Measurements from ENCODE around the gene BMP2K.
"Not testable (repeated sequence)": the region's sequence is repeated elsewhere in the genome, so short reads cannot be mapped to it uniquely, and the experiment has no call there.

BMP2K gene

DNA sequence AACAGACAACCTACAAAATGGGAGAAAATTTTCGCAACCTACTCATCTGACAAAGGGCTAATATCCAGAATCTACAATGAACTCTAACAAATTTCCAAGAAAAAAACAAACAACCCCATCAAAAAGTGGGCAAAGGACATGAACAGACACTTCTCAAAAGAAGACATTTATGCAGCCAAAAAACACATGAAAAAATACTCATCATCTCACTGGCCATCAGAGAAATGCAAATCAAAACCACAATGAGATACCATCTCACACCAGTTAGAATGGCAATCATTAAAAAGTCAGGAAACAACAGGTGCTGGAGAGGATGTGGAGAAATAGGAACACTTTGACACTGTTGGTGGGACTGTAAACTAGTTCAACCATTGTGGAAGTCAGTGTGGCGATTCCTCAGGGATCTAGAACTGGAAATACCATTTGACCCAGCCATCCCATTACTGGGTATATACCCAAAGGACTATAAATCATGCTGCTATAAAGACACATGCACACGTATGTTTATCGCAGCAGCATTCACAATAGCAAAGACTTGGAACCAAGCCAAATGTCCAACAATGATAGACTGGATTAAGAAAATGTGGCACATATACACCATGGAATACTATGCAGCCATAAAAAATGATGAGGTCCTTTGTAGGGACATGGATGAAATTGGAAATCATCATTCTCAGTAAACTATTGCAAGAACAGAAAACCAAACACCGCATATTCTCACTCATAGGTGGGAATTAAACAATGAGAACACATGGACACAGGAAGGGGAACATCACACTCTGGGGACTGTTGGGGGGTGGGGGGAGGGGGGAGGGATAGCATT is 19.7 kb downstream of the BMP2K start:
- DNase-seq: not testable (repeated sequence)

DNA sequence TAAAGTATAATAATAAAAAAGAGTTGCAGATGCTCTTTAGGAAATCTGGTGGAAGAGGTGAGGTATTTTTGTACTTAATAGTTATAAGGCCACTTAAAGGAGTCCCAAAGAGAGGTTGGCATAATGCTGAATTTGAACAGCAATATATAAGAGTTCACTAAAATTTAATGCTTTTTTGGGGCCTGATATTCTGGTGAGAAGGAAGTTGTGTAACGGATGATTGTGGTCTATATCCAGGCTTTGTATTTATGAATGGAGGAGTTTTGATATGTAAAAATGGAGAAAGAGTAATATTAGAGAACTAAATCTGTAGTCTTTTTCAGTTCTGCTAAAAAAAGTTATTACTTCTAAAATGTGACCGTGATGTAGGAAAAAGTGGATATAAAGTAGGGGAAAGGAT is 20.4 kb downstream of the BMP2K start:
- DNase-seq: no peak

DNA sequence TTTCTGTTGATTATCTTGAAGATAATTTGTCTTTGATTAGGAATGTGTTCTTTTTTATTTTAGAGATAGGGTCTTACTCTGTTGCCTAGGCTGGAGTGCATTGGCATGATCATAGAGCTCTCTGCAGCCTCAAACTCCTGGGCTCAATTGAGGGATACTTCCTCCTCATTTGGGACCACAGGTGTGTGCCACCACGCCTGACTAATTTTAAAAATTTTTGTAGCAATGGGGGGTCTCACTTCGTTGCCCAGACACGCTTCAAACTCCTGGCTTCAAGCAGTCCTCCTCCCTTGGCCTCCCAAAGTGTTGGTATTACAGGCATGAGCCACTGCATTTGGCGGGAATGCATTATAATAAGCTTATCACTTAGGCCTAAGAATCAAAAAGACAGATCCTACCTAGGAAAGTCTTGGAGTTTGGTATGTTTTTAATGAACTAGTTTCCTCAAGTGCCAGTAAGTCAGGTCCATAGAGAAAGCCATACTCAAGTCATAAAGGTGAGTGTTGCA is 21.7 kb downstream of the BMP2K start:
- DNase-seq: no peak

DNA sequence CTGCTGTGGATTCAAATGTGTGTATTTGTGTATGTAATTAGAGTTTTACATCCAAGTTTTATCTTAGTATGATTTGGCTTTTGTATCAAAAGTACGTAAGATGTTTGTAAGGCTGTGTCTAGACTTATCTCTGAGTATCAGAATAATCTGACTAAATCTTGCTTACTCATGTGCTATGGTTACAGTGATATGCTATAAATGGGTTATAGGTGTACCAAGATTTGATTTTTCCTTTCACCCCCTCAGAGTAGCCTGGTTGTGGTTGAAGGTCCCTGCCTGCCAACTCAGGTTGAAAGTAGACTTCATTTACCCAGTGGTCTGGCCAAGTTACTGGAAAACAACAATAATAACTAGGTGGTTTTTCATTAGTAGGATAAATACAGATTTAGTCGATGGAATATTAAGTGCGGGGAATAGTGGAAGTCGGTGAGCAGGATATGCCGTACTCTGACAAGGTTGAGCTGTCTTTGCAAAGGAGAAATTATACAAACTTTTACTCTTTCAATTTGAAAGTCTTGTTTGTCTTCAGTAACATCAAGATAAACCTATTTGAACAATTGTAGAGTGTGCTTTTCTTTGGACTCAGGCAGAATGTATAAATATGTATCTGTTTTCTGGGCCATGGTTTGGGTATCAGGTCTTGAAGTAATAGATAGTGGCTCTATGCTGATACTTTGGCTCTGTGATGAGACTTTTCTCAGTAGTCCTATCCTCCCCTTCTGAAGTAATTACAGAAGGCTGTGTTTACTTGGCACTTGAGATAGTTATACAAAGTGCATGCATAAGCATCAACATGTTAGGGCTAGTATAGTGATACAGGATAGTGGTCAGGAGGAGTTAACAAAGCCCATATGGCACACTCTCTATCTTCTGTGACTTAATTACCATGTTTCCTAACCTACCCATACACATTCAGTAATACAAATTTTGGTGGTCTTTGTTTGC is 23.7 kb downstream of the BMP2K start:
- no peak for DNase-seq

DNA sequence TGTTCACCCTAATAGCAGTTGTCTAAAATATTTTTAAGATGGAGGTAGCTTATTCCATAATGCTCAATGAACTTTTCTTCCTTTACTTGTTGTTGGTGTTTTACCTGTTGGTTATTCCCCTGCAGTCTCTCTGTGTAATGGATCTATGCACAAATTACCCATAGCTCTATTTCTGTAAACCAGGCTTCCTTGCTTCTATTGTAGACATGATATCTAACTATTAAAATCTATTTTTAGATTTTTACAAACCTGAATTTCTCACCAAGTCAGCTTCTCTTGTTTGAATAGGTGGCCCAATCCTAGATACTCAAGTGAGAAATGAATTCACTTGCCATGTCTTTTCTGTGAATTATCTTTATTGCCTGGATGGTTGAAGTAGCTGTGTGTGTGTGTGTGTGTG is 24.8 kb downstream of the BMP2K start:
- DNase-seq: no peak

DNA sequence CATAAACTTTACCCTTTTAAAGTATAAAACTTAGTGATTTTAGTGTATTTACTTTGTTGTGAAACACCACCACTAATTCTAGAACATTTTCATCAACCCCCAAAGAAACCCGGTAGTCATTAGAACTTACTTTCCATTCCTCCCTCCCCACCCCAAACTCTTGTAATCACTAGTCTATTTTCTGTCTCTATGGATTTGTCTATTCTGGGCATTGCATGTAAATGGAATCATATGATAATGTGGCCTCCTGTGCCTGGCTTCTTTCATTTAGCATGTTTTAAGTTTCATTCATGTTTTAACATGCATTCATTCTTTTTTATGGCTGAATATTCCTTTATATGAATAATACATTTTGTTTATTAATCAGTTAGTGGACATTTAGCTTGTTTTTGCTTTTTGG is 27.8 kb downstream of the BMP2K start:
- no peak for DNase-seq

DNA sequence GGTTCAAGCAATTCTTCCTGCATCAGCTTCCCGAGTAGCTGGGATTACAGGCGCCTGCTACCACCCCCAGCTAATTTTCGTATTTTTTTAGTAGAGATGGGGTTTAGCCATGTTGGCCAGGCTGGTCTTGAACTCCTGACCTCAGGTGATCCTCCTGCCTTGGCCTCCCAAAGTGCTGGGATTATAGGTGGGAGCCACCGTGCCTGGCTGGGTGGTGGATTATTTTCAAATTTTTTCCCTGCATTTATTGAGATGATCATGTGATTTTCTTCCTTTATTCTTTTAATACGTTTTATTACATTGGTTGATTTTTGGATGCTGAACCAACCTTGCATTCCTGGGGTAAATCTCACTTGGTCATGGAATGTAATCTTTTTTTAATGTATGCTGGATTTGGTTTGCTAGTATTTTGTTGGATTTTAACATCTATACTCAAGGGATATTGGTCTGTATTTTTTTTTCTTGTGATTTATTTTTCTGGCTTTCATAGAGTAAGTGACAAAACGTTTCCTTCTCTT is 30.9 kb downstream of the BMP2K start:
- DNase-seq: no peak

DNA sequence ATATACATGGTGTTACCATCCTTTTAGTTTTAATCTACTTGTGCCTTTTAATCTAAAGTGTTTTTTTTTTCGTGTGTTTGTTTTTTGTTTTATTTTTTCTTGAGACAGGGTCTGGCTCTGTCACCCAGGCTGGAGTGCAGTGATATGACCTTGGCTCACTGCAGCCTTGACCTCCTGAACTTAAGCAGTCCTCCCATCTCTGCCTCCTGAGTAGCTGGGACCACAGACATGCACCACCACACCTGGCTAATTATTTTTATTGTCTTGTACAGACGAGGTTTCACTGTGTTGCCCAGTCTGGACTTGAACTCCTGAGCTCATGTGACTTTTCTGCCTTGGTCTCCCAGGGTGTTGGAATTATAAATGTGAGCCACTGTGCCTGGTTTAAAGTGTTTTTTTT is 33.1 kb downstream of the BMP2K start:
- no peak for DNase-seq

DNA sequence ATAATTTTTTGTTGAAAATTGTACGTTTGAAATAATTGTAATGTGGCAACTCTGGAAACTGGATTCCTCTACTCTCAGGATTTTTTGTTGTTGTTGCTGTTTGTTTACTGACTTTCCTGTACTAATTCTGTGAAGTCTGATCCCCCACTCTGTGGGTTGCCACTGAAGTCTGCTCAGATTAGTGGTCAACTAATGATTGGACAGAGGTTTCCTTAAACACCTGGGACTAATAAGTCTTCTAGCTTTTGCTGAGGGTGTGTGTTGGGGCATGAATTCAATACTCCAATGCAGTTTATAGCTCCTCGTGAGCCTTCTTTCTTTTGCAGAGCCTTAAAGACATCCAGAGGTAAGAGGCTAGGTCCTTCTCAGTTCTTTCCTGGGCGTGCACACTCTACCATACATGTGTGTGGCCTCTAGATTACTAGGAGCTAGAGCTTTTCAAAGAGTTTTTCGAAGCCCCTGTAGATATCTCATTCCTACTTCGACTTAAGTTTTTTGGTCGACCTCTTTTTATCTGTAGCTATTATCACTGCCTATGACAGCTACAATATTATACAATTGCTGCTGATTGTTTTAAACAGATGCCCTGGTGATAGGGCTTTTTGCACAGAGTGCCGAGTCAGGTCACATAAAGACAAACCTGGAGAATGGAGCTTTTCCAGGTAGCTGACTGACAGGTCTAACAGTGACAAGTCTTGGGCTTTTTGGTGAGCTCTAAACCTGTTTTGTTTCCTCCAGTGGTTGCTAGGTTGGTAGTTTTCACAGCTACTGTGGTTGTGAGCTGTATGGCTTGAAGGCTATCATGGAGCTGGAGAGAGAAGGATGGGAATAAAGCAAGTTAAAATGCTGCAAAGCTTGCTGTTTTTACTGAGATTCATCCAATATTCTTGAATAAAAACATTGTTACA is 34.0 kb downstream of the BMP2K start:
- DNase-seq: no peak

DNA sequence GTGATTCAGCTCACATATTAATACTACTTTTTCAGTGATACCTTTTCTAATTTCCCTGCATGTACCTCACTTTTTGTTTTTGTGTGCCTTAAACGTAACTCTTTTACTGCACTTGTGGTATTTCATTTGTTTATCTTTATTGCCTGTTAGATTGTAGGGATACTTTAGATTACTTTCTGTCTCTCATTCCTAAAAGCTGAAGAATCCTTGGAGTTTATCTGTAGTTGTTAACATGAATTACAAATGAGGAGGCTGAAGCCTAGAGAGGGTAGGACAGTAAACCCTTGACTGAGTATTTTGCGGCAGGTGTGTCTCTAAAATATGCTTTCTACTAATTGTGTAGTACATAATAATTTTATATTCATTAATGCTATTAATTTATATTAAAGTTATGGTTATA is 34.9 kb downstream of the BMP2K start:
- no peak for DNase-seq

DNA sequence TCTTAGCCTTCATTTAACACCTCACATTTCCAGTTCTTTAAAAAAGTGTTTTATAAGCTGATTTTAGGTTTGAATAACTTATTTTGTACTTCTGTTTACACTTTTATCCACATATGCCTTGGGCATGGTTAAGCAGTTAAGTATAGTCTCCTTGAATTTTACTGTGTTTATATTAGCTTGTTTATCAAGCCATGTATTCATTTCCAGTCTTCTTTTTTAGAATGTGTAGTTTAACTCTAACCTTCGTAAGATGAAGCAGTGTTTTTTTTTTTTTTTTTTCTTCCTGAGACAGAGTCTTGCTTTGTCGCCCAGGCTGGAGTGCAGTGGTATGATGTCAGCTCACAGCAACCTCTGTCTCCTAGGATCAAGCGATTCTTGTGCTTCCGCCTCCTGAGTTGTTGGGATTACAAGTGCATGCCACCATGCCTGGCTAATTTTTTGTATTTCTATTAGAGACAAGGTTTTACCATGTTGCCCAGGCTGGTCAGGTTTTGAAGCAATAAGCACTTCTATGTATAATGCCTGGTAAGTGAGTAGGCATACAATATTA is 42.5 kb downstream of the BMP2K start:
- no peak for DNase-seq

DNA sequence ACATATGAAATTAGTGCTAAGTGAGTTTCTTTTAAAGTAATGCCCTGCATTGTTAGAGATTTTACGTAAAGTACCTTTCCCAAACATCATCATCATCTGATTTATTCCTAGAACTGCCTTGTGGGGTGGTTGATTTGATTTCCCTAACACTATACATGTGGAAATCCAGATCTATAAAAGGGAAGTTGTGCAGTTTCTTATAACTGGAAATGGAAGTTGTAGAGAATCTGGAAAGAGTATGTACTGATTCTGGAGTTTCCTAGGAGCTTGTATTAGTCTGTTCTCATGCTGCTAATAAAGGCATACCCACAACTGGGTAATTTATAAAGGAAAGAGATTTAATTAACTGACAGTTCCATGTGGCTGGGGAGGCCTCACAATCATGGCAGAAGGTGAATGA is 47.9 kb downstream of the BMP2K start:
- DNase-seq: no peak

DNA sequence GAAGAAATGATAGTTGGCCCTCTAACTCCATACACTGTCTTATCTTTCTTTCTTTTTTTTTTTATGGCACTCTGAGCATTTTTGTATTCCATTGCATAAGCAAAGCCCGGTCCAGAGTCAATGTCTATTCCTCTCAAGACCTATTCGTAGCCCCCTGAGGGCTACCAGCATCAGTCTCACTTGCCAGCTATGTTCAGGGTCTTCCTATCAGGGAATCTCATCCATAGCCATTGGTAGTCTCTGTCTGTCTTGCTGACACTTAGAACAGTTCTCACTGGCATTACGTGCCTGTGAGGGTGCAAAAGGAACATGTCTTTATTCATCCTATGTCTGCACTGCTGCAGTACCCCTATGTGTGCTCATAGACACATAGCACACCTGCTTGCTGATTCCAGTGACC is 51.0 kb downstream of the BMP2K start:
- DNase-seq: no peak

DNA sequence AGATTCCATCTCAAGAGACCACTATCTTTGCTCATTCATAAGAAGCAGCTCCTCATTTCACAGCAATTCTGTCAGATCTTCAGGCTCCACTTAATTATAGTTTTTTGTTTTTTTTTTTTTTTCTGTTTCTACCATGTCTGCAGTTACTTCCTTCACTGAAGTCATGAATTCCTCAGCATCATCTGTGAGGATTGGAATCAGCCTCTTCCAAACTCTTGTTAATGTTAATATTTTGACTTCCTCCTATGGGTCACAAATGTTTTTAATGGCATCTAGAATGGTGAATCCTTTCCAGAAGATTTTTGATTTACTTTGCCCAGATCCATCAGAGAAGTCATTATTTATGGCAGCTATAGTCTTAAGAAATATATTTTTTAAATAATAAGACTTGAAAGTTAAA is 53.1 kb downstream of the BMP2K start:
- no peak for DNase-seq

DNA sequence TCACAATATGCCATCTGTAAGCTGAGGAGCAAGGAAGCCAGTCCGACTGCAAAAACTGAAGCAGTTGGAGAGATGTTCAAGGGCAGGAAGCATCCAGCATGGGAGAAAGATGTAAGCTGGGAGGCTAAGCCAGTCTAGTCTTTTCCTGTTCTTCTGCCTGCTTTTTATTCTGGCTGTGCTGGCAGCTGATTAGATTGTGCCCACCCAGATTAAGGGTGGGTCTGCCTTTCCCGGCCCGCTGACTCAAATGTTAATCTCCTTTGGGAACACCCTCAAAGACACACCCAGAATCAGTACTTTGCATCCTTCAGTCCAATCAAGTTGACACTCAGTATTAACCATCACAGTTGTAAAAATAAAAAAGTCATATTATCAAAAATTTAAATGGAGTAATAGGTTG is 63.5 kb downstream of the BMP2K start:
- DNase-seq: not testable (repeated sequence)

DNA sequence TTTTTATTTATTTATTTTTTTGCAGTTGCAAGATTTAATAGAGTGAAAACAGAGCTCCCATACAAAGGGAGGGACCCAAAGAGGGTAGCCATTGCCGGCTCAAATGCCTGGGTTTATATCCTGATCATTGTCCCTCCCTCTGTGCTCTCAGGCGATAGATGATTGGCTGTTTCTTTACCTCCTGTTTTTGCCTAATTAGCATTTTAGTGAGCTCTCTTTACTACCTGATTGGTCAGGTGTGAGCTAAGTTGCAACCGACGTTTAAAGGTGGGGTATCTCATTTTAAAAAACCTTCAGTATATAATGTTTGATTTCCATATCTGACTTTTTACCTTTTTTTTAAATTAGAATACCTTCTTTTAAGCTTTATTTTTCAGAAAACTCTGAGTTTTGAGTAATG is 64.1 kb downstream of the BMP2K start:
- DNase-seq: not testable (repeated sequence)

DNA sequence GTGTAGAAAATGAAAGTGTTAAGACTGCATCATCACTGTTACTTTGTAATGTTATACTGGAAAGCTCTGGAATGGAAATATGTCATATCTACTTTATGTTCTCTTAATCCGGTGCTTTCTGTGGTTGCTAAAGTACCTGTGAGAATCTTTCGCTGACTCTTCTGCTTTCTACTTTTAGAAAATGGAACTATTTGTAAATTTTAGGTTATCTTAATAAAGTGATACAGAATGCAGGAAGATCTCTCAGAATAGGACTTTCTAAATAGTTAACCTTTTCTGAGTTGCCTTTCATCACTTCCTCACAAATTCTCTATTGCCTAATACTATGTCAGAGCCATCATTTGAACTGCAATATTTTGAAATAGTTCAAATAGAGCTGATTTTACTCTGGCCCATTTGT is 69.3 kb downstream of the BMP2K start:
- DNase-seq: no peak

DNA sequence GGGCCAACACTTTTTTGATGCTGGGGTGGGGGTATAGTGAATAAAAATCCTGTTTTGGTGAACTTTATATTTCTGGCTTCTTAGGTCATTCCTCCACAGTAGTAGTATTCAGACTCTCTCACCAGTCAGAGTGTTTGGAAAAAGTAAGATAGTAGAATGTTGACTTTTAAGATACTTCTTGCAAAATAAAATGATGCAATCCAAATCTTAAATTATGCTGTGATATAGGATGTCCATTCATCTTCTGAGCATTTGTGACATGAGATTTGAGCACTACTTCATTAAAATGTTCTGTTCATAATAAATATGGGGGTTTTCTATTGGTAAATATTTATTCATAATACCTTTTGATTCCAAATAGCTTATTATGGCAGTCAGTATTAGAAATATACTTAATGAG is 70.1 kb downstream of the BMP2K start:
- DNase-seq: no peak

DNA sequence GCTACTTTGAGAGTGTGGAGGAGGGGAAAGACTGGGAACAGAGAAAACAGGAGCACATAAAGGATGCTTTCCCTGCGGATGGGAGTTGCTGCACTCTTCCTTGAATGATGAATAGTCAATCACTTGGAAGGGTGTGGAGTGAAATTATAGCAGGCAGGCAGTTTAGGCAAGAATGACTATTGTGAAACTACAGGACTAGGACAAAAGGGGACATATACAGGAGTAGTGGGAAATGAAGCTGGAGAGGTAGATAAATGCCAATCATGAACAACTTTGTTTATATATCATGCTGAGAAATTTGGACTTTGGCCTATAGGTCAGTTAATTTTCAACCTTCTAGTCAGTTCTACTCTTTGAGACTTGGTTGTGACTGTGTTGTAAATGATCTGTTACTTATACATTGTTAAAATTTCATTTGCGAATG is 86.2 kb downstream of the BMP2K start:
- DNase-seq: no peak

DNA sequence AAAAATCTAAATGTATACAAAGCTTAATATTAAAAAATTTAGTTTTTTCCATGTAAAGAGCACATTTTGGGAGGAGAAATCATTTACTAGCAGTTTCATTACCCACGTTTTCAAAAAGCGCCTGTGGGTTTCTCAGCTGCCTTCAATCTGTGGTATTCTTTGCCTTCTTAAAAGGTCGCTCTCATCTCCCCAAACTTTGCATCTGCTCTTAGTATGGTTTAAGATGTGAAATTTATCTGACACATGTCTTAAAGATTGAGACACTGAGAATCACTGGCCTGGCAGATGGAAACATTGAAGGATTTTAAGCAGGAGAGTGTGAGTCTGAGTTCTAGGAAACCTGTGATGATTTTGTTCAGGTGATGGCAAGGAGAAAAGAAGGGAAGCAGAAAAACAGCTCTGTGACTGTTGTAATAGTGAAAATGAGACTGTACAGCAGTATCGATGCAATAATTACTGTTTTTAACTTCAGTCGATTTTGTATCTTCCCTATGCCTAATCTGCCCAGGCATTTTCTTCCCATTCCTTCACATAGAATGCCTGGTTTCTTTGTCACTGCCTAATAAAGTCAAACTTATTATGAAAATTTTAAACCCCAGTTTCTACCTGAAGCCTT is 87.2 kb downstream of the BMP2K start:
- no peak for DNase-seq

DNA sequence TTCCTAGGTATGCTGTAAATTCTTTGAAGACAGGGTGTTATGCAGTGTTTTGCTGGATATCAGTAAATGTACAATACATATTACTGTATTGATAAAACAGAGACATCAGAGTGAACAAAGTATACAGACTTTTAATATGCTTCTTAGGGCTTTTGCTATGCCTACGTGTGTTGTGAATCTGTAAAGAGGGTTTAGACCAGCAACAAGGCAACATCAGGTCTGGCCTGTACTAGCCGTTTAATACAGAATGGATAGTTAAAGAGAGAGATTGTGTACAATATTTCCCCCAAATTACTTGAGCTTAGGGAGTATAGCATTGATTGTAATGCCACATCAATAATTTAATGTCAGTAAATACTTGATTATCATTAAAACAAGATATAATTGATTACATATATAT is 87.8 kb downstream of the BMP2K start:
- no peak for DNase-seq
